Ovary (tissue), 3 donors: ENCODE data around the gene TUBGCP5.

Experiments
- CTCF ChIP-seq, 3 donors: fragments of 450-650 bp in 2 of 3; fragments of 200-600 bp in 1 of 3; IDR thresholded peaks; one replicate each; pipeline versions ENCODE4 v1.5.1 to v1.8.0; 2016 to 2022; ENCODE audit warnings: antibody characterized with exemption in 3 of 3, mild to moderate bottlenecking in 1 of 3
- EP300 ChIP-seq: sonication (generic); formaldehyde crosslinking; IDR thresholded peaks from one replicate; pipeline ENCODE4 v1.6.1; 2017; ENCODE audit warnings: antibody characterized with exemption
- POLR2A ChIP-seq: fragments of 450-650 bp; IDR thresholded peaks from one replicate; pipeline ENCODE4 v1.6.1; 2017; ENCODE audit warnings: antibody characterized with exemption, mild to moderate bottlenecking, moderate library complexity
- donor health status: DM: no; HTN: no; CAD: no.

- TF ChIP-seq CTCF (IDR thresholded peaks at IDR 0.05) (no peak), EP300 (no peak), POLR2A (no peak)
Measured at GRCh38 chr15:23081271-23081670, 41.9 kb upstream of the TUBGCP5 start.
